ENCODE results near the gene AIPL1. TPM values are rescaled to one million over a fixed set of nuclear protein-coding genes. Genes with fewer than 3 reads are reported as not detected.

AIPL1 gene
- total RNA-seq, 3 donors from 2014 or later: not detected

- no peak overlapping the region for H3K4me3 ChIP-seq
- H3K4me1 ChIP-seq (ENCODE audit: low read depth): no peaks in the 10 kb centered on the region
- DNase-seq (no peak), ATAC-seq (no peak)
- TF ChIP-seq CTCF (IDR thresholded peaks at IDR 0.05): no peak
- H3K9me3 ChIP-seq: no peaks in the 10 kb centered on the region
- no peaks in the 10 kb centered on the region for H3K36me3 ChIP-seq (ENCODE audit: low read depth)
- intact Hi-C loops (cut with DNase I, micrococcal nuclease): no loop called here
These were observed 14.4 kb upstream of the AIPL1 start for GRCh38 chr17:6449307-6449706.

DNA sequence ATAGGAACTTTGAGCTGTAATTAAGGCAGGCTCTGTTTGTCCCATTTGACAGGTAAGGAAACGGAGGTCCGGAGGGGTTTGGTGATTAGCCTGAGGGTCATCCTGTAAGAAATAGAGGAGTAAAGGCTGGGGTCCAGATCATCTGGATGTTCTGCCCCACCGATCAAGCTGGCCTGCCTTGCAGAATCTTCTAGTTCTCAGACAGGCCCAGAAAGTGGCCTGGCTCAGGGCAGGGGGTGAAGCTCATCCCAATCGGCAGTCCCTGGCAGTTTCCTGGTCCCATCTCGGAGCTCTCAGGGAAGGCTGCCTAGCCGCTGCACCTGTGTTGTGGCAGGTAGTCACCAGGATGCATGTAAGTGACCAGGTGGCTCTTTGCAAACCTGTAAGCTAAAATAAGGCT, 13.6 kb upstream of the AIPL1 start:
- no peak for TF ChIP-seq CTCF (IDR thresholded peaks at IDR 0.05)
- Histone ChIP-seq H3K9me3 (no peaks in the 10 kb centered on the region), H3K4me3 (no peak overlapping the region), H3K4me1 (ENCODE audit: low read depth) (no peaks in the 10 kb centered on the region), H3K36me3 (ENCODE audit: low read depth) (no peaks in the 10 kb centered on the region)
- ATAC-seq: no peak
- intact Hi-C loops (cut with DNase I, micrococcal nuclease): no loop called here
- no peak for DNase-seq

DNA sequence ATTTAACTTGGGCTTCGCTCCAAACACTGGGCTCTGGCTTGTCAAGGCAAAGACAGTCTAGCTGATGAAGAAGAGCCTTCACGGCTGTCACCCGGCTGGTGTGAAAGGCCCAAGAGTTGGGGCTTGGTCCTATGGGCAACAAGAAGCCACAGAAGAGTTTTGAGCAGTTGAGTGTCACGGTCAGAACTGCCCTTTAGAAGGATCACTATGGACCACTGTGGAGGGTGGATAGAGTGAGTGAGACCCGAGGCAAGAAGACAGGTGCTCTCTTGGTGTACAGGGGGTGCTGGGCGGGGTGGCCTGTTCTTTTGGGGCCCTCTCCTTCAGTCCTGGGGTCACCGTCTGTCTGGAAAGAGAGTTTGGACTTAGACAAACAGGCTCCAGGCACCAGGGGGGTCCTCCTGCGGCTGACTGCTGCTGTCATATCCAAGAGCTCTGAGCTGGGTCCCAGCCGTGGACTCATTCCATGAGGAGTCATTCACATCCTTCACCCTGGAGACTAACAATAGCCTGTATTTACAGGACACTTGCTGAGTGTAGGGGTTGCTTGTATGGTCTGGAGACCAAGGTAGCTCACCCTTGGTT, 11.7 kb upstream of the AIPL1 start:
- ATAC-seq: no peak
- Histone ChIP-seq H3K4me1 (ENCODE audit: low read depth) (no peaks in the 10 kb centered on the region), H3K4me3 (no peak overlapping the region), H3K36me3 (ENCODE audit: low read depth) (no peaks in the 10 kb centered on the region), H3K9me3 (no peaks in the 10 kb centered on the region)
- intact Hi-C loops (cut with DNase I, micrococcal nuclease): no loop called here
- DNase-seq: no peak
- TF ChIP-seq CTCF (IDR thresholded peaks at IDR 0.05): no peak

GRCh38 chr17:6444571-6445335, 9.8 kb upstream of the AIPL1 start:
- no peak overlapping the region for H3K4me3 ChIP-seq
- DNase-seq (peak in 1 of 3 donors; percentile 52), ATAC-seq (no peak)
- H3K9me3 ChIP-seq: no peaks in the 10 kb centered on the region
- intact Hi-C loops (cut with DNase I, micrococcal nuclease): no loop called here
- no peaks in the 10 kb centered on the region for H3K4me1 ChIP-seq (ENCODE audit: low read depth)
- no peaks in the 10 kb centered on the region for H3K36me3 ChIP-seq (ENCODE audit: low read depth)
- TF ChIP-seq CTCF (IDR thresholded peaks at IDR 0.05): no peak

- ATAC-seq (peak; percentile 98), DNase-seq (peak; percentile 96 to 97 (median 97))
- intact Hi-C loops (cut with DNase I, micrococcal nuclease): no loop called here
- Histone ChIP-seq H3K36me3 (ENCODE audit: low read depth) (no peaks in the 10 kb centered on the region), H3K9me3 (no peaks in the 10 kb centered on the region), H3K4me1 (ENCODE audit: low read depth) (no peaks in the 10 kb centered on the region), H3K4me3 (no peak within 1 kb of the TSS)
- TF ChIP-seq CTCF (IDR thresholded peaks at IDR 0.05): no peak
These were observed 9.0 kb upstream of the AIPL1 start, which contains the start of gene PIMREG for GRCh38 chr17:6443692-6444570. PIMREG (plus strand) TSS chr17:6444455; CDS start chr17:6445111, 656 bp downstream.
